Astrocyte of the spinal cord (primary cell): ENCODE measurements around the gene XG.

Source experiments
- DNase-seq: peaks from one replicate; pipeline ENCODE4 v3.0.0; 2011; ENCODE audit warnings: low read depth, low spot score
- H3K4me3 ChIP-seq: 2 replicates; pipeline ENCODE4 v1.5.1; 2011; ENCODE audit warnings: low read depth, mild to moderate bottlenecking, low read length, moderate library complexity
- CTCF ChIP-seq: IDR thresholded peaks from 2 replicates; pipeline ENCODE4 v1.5.1; 2012; ENCODE audit warnings: low read depth, mild to moderate bottlenecking, low read length, inconsistent platforms
- in situ Hi-C: cut with HindIII; loops from 2 replicates; pipeline ENCODE4 v1.10.0; 2017; ENCODE audit warnings: low sequenced_read_pairs

Gene XG

GRCh38 chrX:2840961-2841360 is 89.1 kb downstream of the XG start:
- TF ChIP-seq CTCF, result no peak
- no peak for DNase-seq
- no peak overlapping the region for H3K4me3 ChIP-seq
- in situ Hi-C loops, result no loop called here

GRCh38 chrX:2841537-2841936 is 89.7 kb downstream of the XG start:
- no peak overlapping the region for H3K4me3 ChIP-seq
- TF ChIP-seq CTCF, result no peak
- in situ Hi-C loops, result no loop called here
- peak; percentile 45 for DNase-seq

- DNase-seq, result no peak
- H3K4me3 ChIP-seq, result no peak overlapping the region
- no peak for TF ChIP-seq CTCF
- in situ Hi-C loops, result no loop called here
These were observed 95.2 kb downstream of the XG start for GRCh38 chrX:2846992-2847391.

- no peak for TF ChIP-seq CTCF
- in situ Hi-C loops, result no loop called here
These were observed 97.0 kb downstream of the XG start for GRCh38 chrX:2848871-2849301.

GRCh38 chrX:2854918-2855317 is 103.1 kb downstream of the XG start:
- DNase-seq, result no peak
- H3K4me3 ChIP-seq, result no peak overlapping the region
- in situ Hi-C loops, result no loop called here
- TF ChIP-seq CTCF, result no peak

More at GRCh38 chrX:2848871-2849301, 97.0 kb downstream of the XG start:
- H3K4me3 ChIP-seq, result no peak overlapping the region
- DNase-seq, result peak; percentile 57

GRCh38 chrX:2855761-2856160 is 103.9 kb downstream of the XG start:
- no peak overlapping the region for H3K4me3 ChIP-seq
- in situ Hi-C loops, result no loop called here
- no peak for TF ChIP-seq CTCF
- no peak for DNase-seq

- no peak for DNase-seq
- H3K4me3 ChIP-seq, result no peak overlapping the region
- TF ChIP-seq CTCF, result no peak
- in situ Hi-C loops, result no loop called here
These were observed 105.7 kb downstream of the XG start for GRCh38 chrX:2857566-2857965.
